CD4-positive, alpha-beta memory T cell (primary cell): ENCODE results near the gene RUNX2. TPM values are rescaled to one million over a fixed set of nuclear protein-coding genes. Genes with fewer than 3 reads are reported as not detected.
A peak's percentile ranks its signal among the peaks of the same experiment; 100 is the strongest.

Experiments used
- CTCF ChIA-PET: fragments of 350-600 bp; sonication (Branson Sonifier 250); formaldehyde crosslinking; loops from one replicate; lab custom pipeline; 2021; ENCODE audit warnings: inconsistent platforms; ENCODE audit not compliant: partially characterized antibody; lab: Charles Lee
- POLR2A ChIA-PET: fragments of 350-600 bp; sonication (Branson Sonifier 250); formaldehyde crosslinking; loops from one replicate; lab custom pipeline; 2021; ENCODE audit not compliant: partially characterized antibody; lab: Charles Lee
- DNase-seq, 5 donors: peaks; one replicate each; pipeline versions ENCODE4 v3.0.0 to v3.0.0-alpha.2; 2020 to 2022; ENCODE audit warnings: mixed read lengths in 1 of 5
- H3K27ac ChIP-seq: one replicate; pipeline ENCODE4 v1.7.0; 2013; ENCODE audit warnings: low read depth, low read length
- H3K27me3 ChIP-seq: 2 replicates; pipeline ENCODE4 v1.7.0; 2013; ENCODE audit warnings: mild to moderate bottlenecking, low read length, moderate library complexity; ENCODE audit not compliant: insufficient read depth
- H3K36me3 ChIP-seq: 2 replicates; pipeline ENCODE4 v1.7.0; 2013; ENCODE audit warnings: mild to moderate bottlenecking, low read length, moderate library complexity; ENCODE audit not compliant: insufficient read depth
- H3K4me1 ChIP-seq: 2 replicates; pipeline ENCODE4 v1.7.0; 2013; ENCODE audit warnings: mild to moderate bottlenecking, low read length, moderate library complexity; ENCODE audit not compliant: insufficient read depth
- H3K4me3 ChIP-seq, 2 donors: one replicate each; pipeline ENCODE4 v1.7.0; 2013; ENCODE audit warnings: low read length in 2 of 2, mild to moderate bottlenecking in 1 of 2
- H3K9me3 ChIP-seq, 2 donors: one replicate each; pipeline ENCODE4 v1.7.0; 2013; ENCODE audit warnings: low read length in 2 of 2, control low read depth in 1 of 2; ENCODE audit not compliant: control insufficient read depth in 1 of 2
- H3K27ac Mint-ChIP-seq, 7 donors: one replicate each; pipeline ENCODE4 v1.8.0; 2020 to 2021; ENCODE audit warnings: mixed read lengths in 7 of 7, mild to moderate bottlenecking in 6 of 7, inconsistent platforms in 3 of 7, moderate library complexity in 3 of 7
- H3K27me3 Mint-ChIP-seq, 2 donors: one replicate each; pipeline ENCODE4 v1.8.0; 2020 to 2021; ENCODE audit warnings: mixed read lengths in 2 of 2
- H3K36me3 Mint-ChIP-seq, 2 donors: one replicate each; pipeline ENCODE4 v1.8.0; 2020 to 2021; ENCODE audit warnings: mixed read lengths in 2 of 2, inconsistent platforms in 1 of 2, mild to moderate bottlenecking in 1 of 2
- H3K4me1 Mint-ChIP-seq, 4 donors: one replicate each; pipeline ENCODE4 v1.8.0; 2020 to 2021; ENCODE audit warnings: mixed read lengths in 4 of 4, mild to moderate bottlenecking in 1 of 4
- H3K4me3 Mint-ChIP-seq, 8 donors: one replicate each; pipeline ENCODE4 v1.8.0; 2020 to 2021; ENCODE audit warnings: mixed read lengths in 8 of 8, mild to moderate bottlenecking in 7 of 8, moderate library complexity in 6 of 8, inconsistent platforms in 3 of 8
- H3K9me3 Mint-ChIP-seq, 8 donors: one replicate each; pipeline ENCODE4 v1.8.0; 2020 to 2021; ENCODE audit warnings: mixed read lengths in 8 of 8, mild to moderate bottlenecking in 5 of 8, inconsistent platforms in 3 of 8, moderate library complexity in 1 of 8
- intact Hi-C: fragments of 100-400 bp; cut with micrococcal nuclease; formaldehyde crosslinking; loops from one replicate; pipeline ENCODE4 v1.15.1; 2023
- polyA plus RNA-seq, 2 donors: library from polyadenylated mRNA; unstranded; fragments of 300-500 nt; fragmentation: Illumina TruSeq; gene quantifications; one replicate each; pipeline ENCODE4 v1.2.3, GENCODE V29; 2021
- total RNA-seq, 2 experiments: library from RNA; stranded (reverse); gene quantifications; one replicate each; pipeline ENCODE4 v1.2.3, GENCODE V29; 2021

Gene RUNX2
- total and polyA plus RNA-seq, 4 experiments from 2014 or later = 4.5 to 26.6 (median 23.3) TPM

GRCh38 chr6:45513213-45513618 is 185.1 kb downstream of the RUNX2 start:
- Histone ChIP-seq H3K4me3 (no peak overlapping the region), H3K4me1 (no peaks in the 10 kb centered on the region), H3K27ac (no peak overlapping the region), H3K36me3 (peaks cover 16% of the 10 kb centered on the region), H3K27me3 (no peaks in the 10 kb centered on the region), H3K9me3 (no peaks in the 10 kb centered on the region)
- intact Hi-C loops = no loop called here
- Mint-ChIP-seq H3K4me3 (no peak overlapping the region), H3K9me3 (no peaks in the 10 kb centered on the region), H3K36me3 (peaks cover 44 to 58% of the 10 kb centered on the region in 2 donors), H3K4me1 (peaks cover 0 to 7% (median 4%) of the 10 kb centered on the region in 4 donors), H3K27me3 (no peaks in the 10 kb centered on the region), H3K27ac (no peak overlapping the region)
- ChIA-PET POLR2A (no interaction called here), CTCF (no interaction called here)
- no peak for DNase-seq

GRCh38 chr6:45513843-45514242 is 185.7 kb downstream of the RUNX2 start:
- H3K4me3 Mint-ChIP-seq = no peak overlapping the region
- Histone ChIP-seq H3K27ac (no peak overlapping the region), H3K27me3 (no peaks in the 10 kb centered on the region), H3K4me3 (no peak overlapping the region), H3K9me3 (no peaks in the 10 kb centered on the region), H3K36me3 (peaks cover 16% of the 10 kb centered on the region), H3K4me1 (no peaks in the 10 kb centered on the region)
- no peaks in the 10 kb centered on the region for H3K27me3 Mint-ChIP-seq
- H3K9me3 Mint-ChIP-seq = no peaks in the 10 kb centered on the region
- peaks cover 44 to 58% of the 10 kb centered on the region in 2 donors for H3K36me3 Mint-ChIP-seq
- POLR2A ChIA-PET = no interaction called here
- H3K27ac Mint-ChIP-seq = peak overlapping the region in 1 of 7 donors; percentile 15
- intact Hi-C loops = no loop called here
- DNase-seq = no peak
- CTCF ChIA-PET = no interaction called here
- peaks cover 0 to 7% (median 4%) of the 10 kb centered on the region in 4 donors for H3K4me1 Mint-ChIP-seq

GRCh38 chr6:45514454-45515230 is 186.5 kb downstream of the RUNX2 start:
- DNase-seq = no peak
- no peaks in the 10 kb centered on the region for H3K4me1 ChIP-seq
- H3K27me3 ChIP-seq = no peaks in the 10 kb centered on the region
- intact Hi-C loops = no loop called here
- Mint-ChIP-seq H3K27me3 (no peaks in the 10 kb centered on the region), H3K4me3 (no peak overlapping the region), H3K36me3 (peaks cover 46 to 56% of the 10 kb centered on the region in 2 donors), H3K4me1 (peaks cover 5 to 9% (median 6%) of the 10 kb centered on the region in 4 donors), H3K27ac (no peak overlapping the region), H3K9me3 (no peaks in the 10 kb centered on the region)
- H3K9me3 ChIP-seq = no peaks in the 10 kb centered on the region
- CTCF ChIA-PET = no interaction called here
- H3K27ac ChIP-seq = no peak overlapping the region
- no peak overlapping the region for H3K4me3 ChIP-seq
- POLR2A ChIA-PET = no interaction called here
- H3K36me3 ChIP-seq = peaks cover 16% of the 10 kb centered on the region

GRCh38 chr6:45518013-45518720 is 190.0 kb downstream of the RUNX2 start:
- POLR2A ChIA-PET = no interaction called here
- no peak for DNase-seq
- Mint-ChIP-seq H3K4me3 (no peak overlapping the region), H3K9me3 (no peaks in the 10 kb centered on the region), H3K27ac (no peak overlapping the region), H3K27me3 (no peaks in the 10 kb centered on the region), H3K4me1 (peaks cover 10 to 31% (median 23%) of the 10 kb centered on the region in 4 donors), H3K36me3 (peaks cover 44 to 48% of the 10 kb centered on the region in 2 donors)
- H3K4me1 ChIP-seq = peaks cover 4% of the 10 kb centered on the region
- H3K36me3 ChIP-seq = peaks cover 5% of the 10 kb centered on the region
- CTCF ChIA-PET = no interaction called here
- H3K4me3 ChIP-seq = no peak overlapping the region
- intact Hi-C loops = no loop called here
- no peak overlapping the region for H3K27ac ChIP-seq
- no peaks in the 10 kb centered on the region for H3K9me3 ChIP-seq
- no peaks in the 10 kb centered on the region for H3K27me3 ChIP-seq

- H3K27ac Mint-ChIP-seq = no peak overlapping the region
- Histone ChIP-seq H3K36me3 (no peaks in the 10 kb centered on the region), H3K27ac (no peak overlapping the region), H3K4me3 (no peak overlapping the region), H3K9me3 (no peaks in the 10 kb centered on the region), H3K27me3 (no peaks in the 10 kb centered on the region), H3K4me1 (peaks cover 4% of the 10 kb centered on the region)
- intact Hi-C loops = no loop called here
- no peaks in the 10 kb centered on the region for H3K27me3 Mint-ChIP-seq
- no peak for DNase-seq
- ChIA-PET CTCF (interaction anchor here (0.9 to 1.8 kb wide), 3 partner anchors 16 to 65 kb away, joined by 3 to 4 read pairs (median 3); no protein-coding TSS in a partner anchor), POLR2A (interaction anchor here (1.6 kb wide), 1 partner anchor 27 kb away, joined by 3 read pairs; no protein-coding TSS in a partner anchor)
- no peak overlapping the region for H3K4me3 Mint-ChIP-seq
- H3K36me3 Mint-ChIP-seq = peaks cover 26 to 31% of the 10 kb centered on the region in 2 donors
- peaks cover 8 to 31% (median 22%) of the 10 kb centered on the region in 4 donors for H3K4me1 Mint-ChIP-seq
- H3K9me3 Mint-ChIP-seq = no peaks in the 10 kb centered on the region
Observed at GRCh38 chr6:45521226-45521625, 193.1 kb downstream of the RUNX2 start.

GRCh38 chr6:45522486-45522885 is 194.4 kb downstream of the RUNX2 start:
- Histone ChIP-seq H3K27me3 (no peaks in the 10 kb centered on the region), H3K27ac (no peak overlapping the region), H3K4me1 (peaks cover 4% of the 10 kb centered on the region), H3K4me3 (no peak overlapping the region), H3K9me3 (no peaks in the 10 kb centered on the region), H3K36me3 (no peaks in the 10 kb centered on the region)
- peaks cover 0 to 2% of the 10 kb centered on the region in 2 donors for H3K27me3 Mint-ChIP-seq
- H3K9me3 Mint-ChIP-seq = peaks cover 0 to 5% (median 0%) of the 10 kb centered on the region in 8 donors
- H3K27ac Mint-ChIP-seq = peak overlapping the region in 1 of 7 donors; percentile 32
- CTCF ChIA-PET = interaction anchor here (1.0 to 1.8 kb wide), 3 partner anchors 14 to 192 kb away, joined by 3 read pairs; no protein-coding TSS in a partner anchor
- intact Hi-C loops = no loop called here
- H3K36me3 Mint-ChIP-seq = peaks cover 29 to 31% of the 10 kb centered on the region in 2 donors
- DNase-seq = no peak
- peaks cover 9 to 31% (median 26%) of the 10 kb centered on the region in 4 donors for H3K4me1 Mint-ChIP-seq
- H3K4me3 Mint-ChIP-seq = no peak overlapping the region
- POLR2A ChIA-PET = interaction anchor here (1.6 kb wide), 1 partner anchor 28 kb away, joined by 3 read pairs; no protein-coding TSS in a partner anchor

GRCh38 chr6:45527210-45527609 is 199.1 kb downstream of the RUNX2 start:
- peaks cover 4 to 16% (median 10%) of the 10 kb centered on the region in 4 donors for H3K4me1 Mint-ChIP-seq
- peaks cover 0 to 2% of the 10 kb centered on the region in 2 donors for H3K27me3 Mint-ChIP-seq
- H3K4me1 ChIP-seq = no peaks in the 10 kb centered on the region
- no peaks in the 10 kb centered on the region for H3K36me3 ChIP-seq
- H3K27ac ChIP-seq = no peak overlapping the region
- DNase-seq = no peak
- ChIA-PET POLR2A (interaction anchor here (1.1 kb wide), 1 partner anchor 105 kb away, joined by 3 read pairs; no protein-coding TSS in a partner anchor), CTCF (no interaction called here)
- H3K9me3 ChIP-seq = no peaks in the 10 kb centered on the region
- H3K4me3 ChIP-seq = no peak overlapping the region
- peak overlapping the region in 3 of 7 donors; percentile 2 to 12 (median 7) for H3K27ac Mint-ChIP-seq
- H3K27me3 ChIP-seq = no peaks in the 10 kb centered on the region
- no peak overlapping the region for H3K4me3 Mint-ChIP-seq
- H3K36me3 Mint-ChIP-seq = peaks cover 25 to 42% of the 10 kb centered on the region in 2 donors
- H3K9me3 Mint-ChIP-seq = peaks cover 0 to 5% (median 0%) of the 10 kb centered on the region in 8 donors
- intact Hi-C loops = no loop called here
